Measurements from ENCODE around the gene IFI35. TPM values are rescaled to one million over a fixed set of nuclear protein-coding genes. Genes with fewer than 3 reads are reported as not detected.
"Not testable (repeated sequence)": the region's sequence is repeated elsewhere in the genome, so short reads cannot be mapped to it uniquely, and the experiment has no call there.

Gene IFI35
- 45.2 TPM for total RNA-seq

GRCh38 chr17:43006639-43007551 lies at the start of gene IFI35:
TSS of gene IFI35 (plus strand) at chr17:43006784. CDS start at chr17:43006948, 164 bp downstream.
- peaks cover 0 to 6% of the 10 kb centered on the region in 2 donors for H3K4me1 ChIP-seq
- H3K4me3 ChIP-seq, result peak within 1 kb of the TSS; percentile 70 to 71
- no peaks in the 10 kb centered on the region for H3K9me3 ChIP-seq
- intact Hi-C loops (cut with DNase I), result no loop called here
- H3K36me3 ChIP-seq, result peaks cover 18 to 25% of the 10 kb centered on the region in 2 donors
- peak in 1 of 2 donors; percentile 92 for DNase-seq (ENCODE audit: low spot score in 2 of 2)
- no peaks in the 10 kb centered on the region for H3K27me3 ChIP-seq
- peak within 1 kb of the TSS; percentile 84 for H3K27ac ChIP-seq
- peak in 2 of 3 experiments; percentile 16 to 49 for TF ChIP-seq CTCF (IDR thresholded peaks at IDR 0.05)

DNA sequence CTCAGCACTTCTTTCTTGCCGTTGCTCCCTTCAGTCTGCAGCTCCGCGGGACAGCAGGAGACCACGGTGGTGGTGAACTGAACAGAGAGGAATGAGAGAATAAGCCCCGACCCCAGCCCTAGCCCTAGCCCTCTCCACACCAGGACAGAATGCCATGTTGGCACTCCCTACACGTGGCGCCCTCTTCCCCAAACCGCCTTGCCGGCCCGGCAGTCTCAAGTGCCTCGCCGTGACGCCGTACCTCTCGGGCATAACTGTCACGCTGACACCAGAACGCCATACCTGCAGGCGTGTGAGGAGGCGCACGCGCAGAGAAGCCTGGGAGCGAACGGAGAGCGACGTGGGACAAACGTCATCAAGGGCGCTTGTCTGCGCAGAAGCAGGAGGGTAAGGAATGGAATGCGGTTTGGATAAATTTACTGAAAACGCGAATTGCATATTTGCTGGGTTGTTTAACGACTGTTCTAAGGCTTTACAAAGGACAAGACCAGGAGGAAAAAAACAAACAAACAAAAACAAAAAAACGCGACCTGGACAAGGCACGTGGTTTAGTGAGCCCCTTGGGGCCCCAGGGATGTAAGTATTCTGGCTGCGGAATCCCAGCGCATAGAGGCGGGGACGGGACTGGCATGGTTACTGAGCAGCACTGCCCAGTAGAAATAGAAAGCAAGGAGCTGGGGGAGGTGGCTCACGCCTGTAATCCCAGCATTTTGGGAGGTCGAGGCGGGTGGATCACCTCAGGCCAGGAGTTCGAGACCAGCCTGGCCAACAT lies 42.2 kb upstream of the IFI35 start, which contains the start of gene AARSD1:
TSS of gene AARSD1 (minus strand) at position 294 of the 772 bp plus-strand sequence. CDS start at position 280, 14 bp downstream.
- Histone ChIP-seq H3K4me1 (peaks cover 0 to 4% of the 10 kb centered on the region in 2 donors), H3K36me3 (peaks cover 22 to 31% of the 10 kb centered on the region in 2 donors), H3K9me3 (no peaks in the 10 kb centered on the region), H3K27ac (peak within 1 kb of the TSS; percentile 78 to 84), H3K27me3 (no peaks in the 10 kb centered on the region), H3K4me3 (peak within 1 kb of the TSS; percentile 69 to 74)
- TF ChIP-seq CTCF (IDR thresholded peaks at IDR 0.05), result no peak
- intact Hi-C loops (cut with DNase I), result loop anchor here (1.0 kb wide), 1 partner anchor 34 kb away; the partner anchor contains the start of gene RPL27
- DNase-seq (ENCODE audit: low spot score in 2 of 2), result peak; percentile 62 to 94

DNA sequence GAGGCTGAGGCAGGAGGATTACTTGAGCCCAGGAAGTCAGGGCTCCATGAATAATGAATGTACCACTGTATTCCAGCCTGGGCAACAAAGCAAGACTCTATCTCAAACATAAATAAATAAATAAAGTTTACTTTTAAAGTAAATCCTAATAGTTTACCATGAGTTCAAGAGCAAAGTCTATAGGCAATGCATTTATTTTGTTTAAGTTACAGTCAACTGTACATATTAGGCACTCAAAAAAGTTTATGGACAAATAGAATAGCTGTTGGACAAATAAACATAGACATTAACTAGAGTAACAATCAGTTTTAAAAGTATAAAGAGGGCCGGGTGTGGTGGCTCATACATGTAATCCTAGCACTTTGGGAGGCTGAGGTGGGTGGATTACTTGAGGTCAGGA lies 38.7 kb upstream of the IFI35 start:
- Histone ChIP-seq H3K4me1 (peaks cover 0 to 4% of the 10 kb centered on the region in 2 donors), H3K27ac (no peak overlapping the region), H3K36me3 (no peaks in the 10 kb centered on the region), H3K4me3 (no peak overlapping the region), H3K27me3 (no peaks in the 10 kb centered on the region), H3K9me3 (no peaks in the 10 kb centered on the region)
- intact Hi-C loops (cut with DNase I), result no loop called here
- DNase-seq (ENCODE audit: low spot score in 2 of 2), result no peak
- TF ChIP-seq CTCF (IDR thresholded peaks at IDR 0.05), result no peak

GRCh38 chr17:42969001-42969581 lies 37.5 kb upstream of the IFI35 start:
- Histone ChIP-seq H3K9me3 (no peaks in the 10 kb centered on the region), H3K27me3 (no peaks in the 10 kb centered on the region), H3K36me3 (no peaks in the 10 kb centered on the region), H3K4me3 (no peak overlapping the region), H3K27ac (no peak overlapping the region), H3K4me1 (peaks cover 0 to 4% of the 10 kb centered on the region in 2 donors)
- DNase-seq (ENCODE audit: low spot score in 2 of 2), result no peak
- intact Hi-C loops (cut with DNase I), result no loop called here
- TF ChIP-seq CTCF (IDR thresholded peaks at IDR 0.05), result no peak

DNA sequence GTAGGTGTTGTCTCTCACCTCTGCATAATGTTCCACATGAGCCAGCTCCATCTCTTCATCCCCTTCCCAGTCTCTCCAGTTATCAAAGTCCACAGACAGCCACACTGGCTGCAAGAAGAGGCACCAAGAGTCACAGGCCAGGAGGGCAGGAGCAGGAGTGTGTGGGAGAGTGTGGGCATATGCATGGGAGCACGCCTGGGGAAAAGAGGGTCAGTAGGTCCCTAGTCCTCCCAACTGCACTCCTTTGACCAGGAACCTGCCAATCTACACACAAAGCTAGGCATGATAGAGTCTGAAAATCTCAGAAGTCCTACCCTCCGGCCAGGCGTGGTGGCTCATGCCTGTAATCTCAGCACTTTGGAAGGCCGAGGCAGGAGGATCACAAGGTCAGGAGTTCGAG lies 35.0 kb upstream of the IFI35 start:
- no peak overlapping the region for H3K4me3 ChIP-seq
- H3K27me3 ChIP-seq, result no peaks in the 10 kb centered on the region
- intact Hi-C loops (cut with DNase I), result no loop called here
- TF ChIP-seq CTCF (IDR thresholded peaks at IDR 0.05), result no peak
- no peaks in the 10 kb centered on the region for H3K9me3 ChIP-seq
- DNase-seq (ENCODE audit: low spot score in 2 of 2), result no peak
- H3K4me1 ChIP-seq, result no peaks in the 10 kb centered on the region
- H3K27ac ChIP-seq, result no peak overlapping the region
- H3K36me3 ChIP-seq, result no peaks in the 10 kb centered on the region

GRCh38 chr17:42973323-42973722 lies 33.3 kb upstream of the IFI35 start:
- DNase-seq (ENCODE audit: low spot score in 2 of 2); H3K27ac ChIP-seq; H3K9me3 ChIP-seq; H3K4me1 ChIP-seq; H3K27me3 ChIP-seq; intact Hi-C loops (cut with DNase I); H3K36me3 ChIP-seq; H3K4me3 ChIP-seq: not testable (repeated sequence)

Data from ascending aorta (tissue), 2 donors.